RWPE1 (cell line): ENCODE results near the gene JADE2.
A peak's percentile ranks its signal among the peaks of the same experiment; 100 is the strongest.
"Not testable (repeated sequence)": the region's sequence is repeated elsewhere in the genome, so short reads cannot be mapped to it uniquely, and the experiment has no call there.

Experiments
- CTCF ChIA-PET: fragments of 350-600 bp; sonication (Branson Sonifier 250); formaldehyde crosslinking; extraction: SDS; loops from one replicate; lab custom pipeline; 2021; lab: Yijun Ruan, JAX
- POLR2A ChIA-PET: fragments of 400-600 bp; formaldehyde crosslinking; extraction: SDS; loops from one replicate; lab custom pipeline; 2020; ENCODE audit warnings: antibody characterized with exemption; ENCODE audit not compliant: low non-redundant PET; lab: Yijun Ruan, JAX
- DNase-seq: peaks from one replicate; pipeline ENCODE4 v3.0.0; 2012; ENCODE audit warnings: low spot score
- H3K27ac ChIP-seq: fragments of 450-650 bp; 2 replicates; pipeline ENCODE4 v1.5.1; 2017
- CTCF ChIP-seq: fragments of 450-650 bp; conservative IDR thresholded peaks from 2 replicates; pipeline ENCODE4 v1.5.1; 2017; ENCODE audit warnings: low read depth, mild to moderate bottlenecking

The JADE2 gene

GRCh38 chr5:134594797-134595457, 69.5 kb downstream of the JADE2 start:
- CTCF ChIA-PET: interaction anchor here (0.6 kb wide), 2 partner anchors 8 to 209 kb away, joined by 3 to 5 read pairs; no protein-coding TSS in a partner anchor
- no peak overlapping the region for H3K27ac ChIP-seq
- POLR2A ChIA-PET: no interaction called here
- TF ChIP-seq CTCF: no peak
- DNase-seq: no peak

GRCh38 chr5:134595458-134595838, 70.0 kb downstream of the JADE2 start:
- TF ChIP-seq CTCF: no peak
- no peak overlapping the region for H3K27ac ChIP-seq
- ChIA-PET CTCF (interaction anchor here (0.5 to 0.6 kb wide), 4 partner anchors 8 to 209 kb away, joined by 3 to 5 read pairs (median 3); no protein-coding TSS in a partner anchor), POLR2A (no interaction called here)
- no peak for DNase-seq

- DNase-seq, POLR2A ChIA-PET, H3K27ac ChIP-seq: not testable (repeated sequence)
- CTCF ChIA-PET: interaction anchor here (0.6 kb wide), 1 partner anchor 22 kb away, joined by 3 read pairs; no protein-coding TSS in a partner anchor
These were observed 74.3 kb downstream of the JADE2 start for GRCh38 chr5:134599820-134600219.

- H3K27ac ChIP-seq: no peak overlapping the region
- no peak for TF ChIP-seq CTCF
- POLR2A ChIA-PET: no interaction called here
- DNase-seq: no peak
- CTCF ChIA-PET: interaction anchor here (0.6 kb wide), 3 partner anchors 10 to 408 kb away, joined by 3 to 4 read pairs (median 3); no protein-coding TSS in a partner anchor
These were observed 75.1 kb downstream of the JADE2 start for GRCh38 chr5:134600600-134600999.

GRCh38 chr5:134603059-134603458, 77.6 kb downstream of the JADE2 start:
- ChIA-PET CTCF (interaction anchor here (0.6 kb wide), 1 partner anchor 25 kb away, joined by 3 read pairs; no protein-coding TSS in a partner anchor), POLR2A (no interaction called here)
- H3K27ac ChIP-seq: peak overlapping the region; percentile 41
- DNase-seq: peak; percentile 45
- no peak for TF ChIP-seq CTCF

- CTCF ChIA-PET: interaction anchor here (0.7 kb wide), 1 partner anchor 198 kb away, joined by 3 read pairs; no protein-coding TSS in a partner anchor
- POLR2A ChIA-PET: no interaction called here
- DNase-seq: no peak
- TF ChIP-seq CTCF: no peak
- H3K27ac ChIP-seq: no peak overlapping the region
These were observed 79.4 kb downstream of the JADE2 start for GRCh38 chr5:134604908-134605307.

GRCh38 chr5:134606726-134607125, 81.3 kb downstream of the JADE2 start:
- DNase-seq: no peak
- no peak for TF ChIP-seq CTCF
- ChIA-PET CTCF (interaction anchor here (0.6 kb wide), 1 partner anchor 422 kb away, joined by 3 read pairs; no protein-coding TSS in a partner anchor), POLR2A (no interaction called here)
- no peak overlapping the region for H3K27ac ChIP-seq
